Suprapubic skin (tissue), 4 donors: ENCODE measurements around the gene C14orf180. TPM values are rescaled to one million over a fixed set of nuclear protein-coding genes. Genes with fewer than 3 reads are reported as not detected.

Experiments used
- DNase-seq, 2 donors: peaks; one replicate each; pipeline ENCODE4 v3.0.0-alpha.2; 2019; ENCODE audit warnings: low spot score in 2 of 2
- H3K27ac ChIP-seq: fragments of 200-600 bp; sonication (generic); one replicate; pipeline ENCODE4 v1.5.1; 2019
- H3K27me3 ChIP-seq: fragments of 200-600 bp; sonication (generic); one replicate; pipeline ENCODE4 v1.5.1; 2019
- H3K36me3 ChIP-seq: fragments of 200-600 bp; sonication (generic); one replicate; pipeline ENCODE4 v1.5.1; 2019
- H3K4me1 ChIP-seq: fragments of 200-600 bp; sonication (generic); one replicate; pipeline ENCODE4 v1.5.1; 2019
- H3K4me3 ChIP-seq: fragments of 200-600 bp; sonication (generic); one replicate; pipeline ENCODE4 v1.5.1; 2019; ENCODE audit warnings: mild to moderate bottlenecking
- H3K9me3 ChIP-seq: fragments of 200-600 bp; sonication (generic); one replicate; pipeline ENCODE4 v1.5.1; 2019
- EP300 ChIP-seq: sonication (generic); formaldehyde crosslinking; IDR thresholded peaks from one replicate; pipeline ENCODE4 v1.6.1; 2017; ENCODE audit warnings: antibody characterized with exemption
- POLR2A ChIP-seq, 2 donors: fragments of 450-650 bp; IDR thresholded peaks; one replicate each; pipeline ENCODE4 v1.6.1; 2017; ENCODE audit warnings: antibody characterized with exemption in 2 of 2, mild to moderate bottlenecking in 2 of 2, moderate library complexity in 2 of 2
- POLR2AphosphoS5 ChIP-seq, 3 donors: sonication (generic); formaldehyde crosslinking; IDR thresholded peaks; one replicate each; pipeline ENCODE4 v1.6.1; 2017; ENCODE audit warnings: antibody characterized with exemption in 3 of 3
- WGBS: methylation state at CpG from one replicate; pipeline ENCODE4 v1.1.5; 2018; 5-methylcytosine and 5-hydroxymethylcytosine counted together
- total RNA-seq, 4 donors: library from RNA; depleted of rRNA; stranded (reverse); fragments of >200 nt; gene quantifications; one replicate each; pipeline ENCODE4 v1.1.0, GENCODE V29; 2016
- TF ChIP-seq, protein P1 (sequence below), 2 donors: fragments of 200-600 bp in 1 of 2; fragments of 450-650 bp in 1 of 2; sonication (generic) in 1 of 2; IDR thresholded peaks; one replicate each; pipeline ENCODE4 v1.5.1; 2016 to 2019; ENCODE audit warnings: antibody characterized with exemption in 2 of 2, mild to moderate bottlenecking in 1 of 2, moderate library complexity in 1 of 2

C14orf180 gene
- total RNA-seq, 4 donors from 2014 or later = 0.30 to 3.9 TPM; not detected in 2

DNA sequence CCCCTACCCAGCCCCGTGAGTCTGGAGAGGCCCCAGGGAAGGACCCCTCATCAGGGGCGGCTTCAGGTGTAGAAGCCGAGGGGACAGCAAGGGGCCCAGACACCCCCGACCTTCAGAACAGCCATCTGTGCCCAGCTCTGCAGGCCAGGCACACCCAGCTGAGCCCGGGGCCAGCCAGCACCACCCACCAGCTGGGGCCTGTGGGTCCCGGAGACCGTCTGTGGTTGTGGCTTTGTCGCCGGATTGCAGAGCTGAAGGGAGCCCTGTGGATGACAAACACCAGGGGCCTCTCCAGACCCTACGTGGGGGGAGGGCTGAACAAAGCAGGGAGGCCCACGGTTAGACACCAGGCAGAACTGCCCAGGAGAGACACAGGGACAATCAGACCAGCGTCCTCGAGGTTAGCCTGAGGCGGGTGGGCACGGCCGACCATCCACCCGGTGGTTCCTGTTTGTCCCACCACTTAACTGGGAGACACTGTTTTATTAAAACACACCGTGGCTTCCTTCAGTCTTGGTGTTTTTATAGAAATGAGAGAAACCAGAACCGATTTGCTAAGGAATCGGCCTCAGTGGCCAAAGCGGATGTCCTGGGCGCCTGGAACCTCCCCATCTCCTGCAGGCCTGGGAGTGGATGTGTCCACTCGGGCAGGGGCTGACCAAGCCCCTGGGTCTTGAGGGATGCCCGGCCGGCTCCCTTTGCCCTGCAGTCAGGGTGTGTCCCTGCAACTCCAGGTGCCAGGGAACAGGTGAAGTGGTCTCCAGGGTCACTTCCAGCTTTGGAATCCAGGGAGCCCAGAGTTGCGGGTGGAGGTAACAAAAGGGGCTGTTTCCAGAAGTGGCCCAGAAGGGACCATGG lies 10.0 kb downstream of the C14orf180 start:
- WGBS = 79% methylated on average over 22 of the region's 26 CpGs
- no peaks in the 10 kb centered on the region for H3K9me3 ChIP-seq
- no peak for DNase-seq
- TF ChIP-seq, protein P1, sequence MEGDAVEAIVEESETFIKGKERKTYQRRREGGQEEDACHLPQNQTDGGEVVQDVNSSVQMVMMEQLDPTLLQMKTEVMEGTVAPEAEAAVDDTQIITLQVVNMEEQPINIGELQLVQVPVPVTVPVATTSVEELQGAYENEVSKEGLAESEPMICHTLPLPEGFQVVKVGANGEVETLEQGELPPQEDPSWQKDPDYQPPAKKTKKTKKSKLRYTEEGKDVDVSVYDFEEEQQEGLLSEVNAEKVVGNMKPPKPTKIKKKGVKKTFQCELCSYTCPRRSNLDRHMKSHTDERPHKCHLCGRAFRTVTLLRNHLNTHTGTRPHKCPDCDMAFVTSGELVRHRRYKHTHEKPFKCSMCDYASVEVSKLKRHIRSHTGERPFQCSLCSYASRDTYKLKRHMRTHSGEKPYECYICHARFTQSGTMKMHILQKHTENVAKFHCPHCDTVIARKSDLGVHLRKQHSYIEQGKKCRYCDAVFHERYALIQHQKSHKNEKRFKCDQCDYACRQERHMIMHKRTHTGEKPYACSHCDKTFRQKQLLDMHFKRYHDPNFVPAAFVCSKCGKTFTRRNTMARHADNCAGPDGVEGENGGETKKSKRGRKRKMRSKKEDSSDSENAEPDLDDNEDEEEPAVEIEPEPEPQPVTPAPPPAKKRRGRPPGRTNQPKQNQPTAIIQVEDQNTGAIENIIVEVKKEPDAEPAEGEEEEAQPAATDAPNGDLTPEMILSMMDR (IDR thresholded peaks at IDR 0.05) = no peak
- TF ChIP-seq POLR2A (IDR thresholded peaks at IDR 0.05) (no peak), POLR2AphosphoS5 (IDR thresholded peaks at IDR 0.05) (no peak), EP300 (no peak)
- H3K4me3 ChIP-seq = no peak overlapping the region
- H3K27ac ChIP-seq = no peak overlapping the region
- peaks cover 56% of the 10 kb centered on the region for H3K27me3 ChIP-seq
- no peaks in the 10 kb centered on the region for H3K36me3 ChIP-seq
- no peaks in the 10 kb centered on the region for H3K4me1 ChIP-seq

DNA sequence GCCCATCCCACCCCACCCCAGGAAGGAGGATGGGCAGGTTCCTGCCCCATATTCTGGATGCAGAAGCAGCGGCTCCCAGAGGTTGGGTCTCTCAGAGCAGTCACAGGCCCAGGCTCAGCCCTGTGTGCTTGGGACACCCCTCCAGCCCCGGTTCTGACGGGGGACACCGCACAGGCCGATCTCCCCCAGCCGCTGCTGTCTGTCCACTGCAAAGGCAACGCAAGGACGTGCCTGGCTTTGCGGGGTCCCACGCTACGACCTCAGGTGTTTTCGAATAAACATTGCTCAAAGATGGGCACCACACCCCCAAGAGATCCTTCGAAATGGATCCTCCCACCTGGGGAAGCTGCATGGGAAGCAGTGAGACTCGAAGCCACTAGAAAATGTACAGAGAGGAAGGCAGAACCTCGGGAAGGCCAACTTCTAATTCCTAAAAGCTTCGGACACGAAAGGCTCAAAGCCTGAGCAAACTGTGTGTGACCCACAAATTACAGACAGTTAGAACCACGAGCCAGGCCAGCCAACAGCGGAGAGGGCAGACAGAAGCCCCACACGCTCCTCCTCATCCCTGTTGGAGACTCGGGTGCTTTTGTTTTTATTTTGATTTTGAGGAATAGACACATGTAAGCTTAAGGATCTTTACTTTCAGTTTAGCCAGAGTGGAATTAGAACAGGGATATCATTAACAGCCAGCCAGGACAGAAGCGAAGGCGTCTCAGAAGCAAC lies 10.8 kb downstream of the C14orf180 start:
- Histone ChIP-seq H3K9me3 (no peaks in the 10 kb centered on the region), H3K4me1 (no peaks in the 10 kb centered on the region), H3K36me3 (no peaks in the 10 kb centered on the region), H3K27me3 (peaks cover 54% of the 10 kb centered on the region), H3K27ac (no peak overlapping the region), H3K4me3 (no peak overlapping the region)
- TF ChIP-seq, protein P1 (IDR thresholded peaks at IDR 0.05) = no peak
- TF ChIP-seq POLR2AphosphoS5 (IDR thresholded peaks at IDR 0.05) (no peak), EP300 (no peak), POLR2A (IDR thresholded peaks at IDR 0.05) (no peak)
- WGBS = 82% methylated on average over 20 of the region's 23 CpGs
- DNase-seq = no peak

DNA sequence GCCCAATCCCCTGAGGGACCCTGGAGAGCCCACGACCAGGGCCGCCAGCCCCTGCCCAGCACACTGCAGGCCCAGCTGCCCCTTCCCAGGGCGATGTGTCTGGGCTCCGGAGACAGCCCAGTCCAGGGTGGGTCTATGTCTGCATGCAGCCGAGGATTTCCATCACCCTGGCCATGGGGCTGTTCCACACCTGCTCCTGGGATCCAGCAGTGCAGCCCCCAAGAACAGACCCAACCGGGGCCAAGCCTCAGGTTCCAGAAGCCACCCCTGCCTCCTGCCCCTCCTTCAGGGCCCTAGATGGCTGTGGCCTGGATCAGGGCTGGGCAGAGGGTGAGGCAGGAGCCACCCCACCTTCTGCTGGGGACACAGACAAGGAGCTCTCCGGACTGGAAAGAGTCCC lies 11.5 kb downstream of the C14orf180 start:
- Histone ChIP-seq H3K9me3 (no peaks in the 10 kb centered on the region), H3K4me1 (no peaks in the 10 kb centered on the region), H3K36me3 (no peaks in the 10 kb centered on the region), H3K4me3 (no peak overlapping the region), H3K27ac (no peak overlapping the region), H3K27me3 (peaks cover 59% of the 10 kb centered on the region)
- no peak for DNase-seq
- 60% methylated on average over 1 of the region's 7 CpGs for WGBS
- no peak for TF ChIP-seq POLR2A (IDR thresholded peaks at IDR 0.05)
- TF ChIP-seq POLR2AphosphoS5 (IDR thresholded peaks at IDR 0.05) = no peak
- TF ChIP-seq, protein P1 (IDR thresholded peaks at IDR 0.05) = no peak
- TF ChIP-seq EP300 = no peak

DNA sequence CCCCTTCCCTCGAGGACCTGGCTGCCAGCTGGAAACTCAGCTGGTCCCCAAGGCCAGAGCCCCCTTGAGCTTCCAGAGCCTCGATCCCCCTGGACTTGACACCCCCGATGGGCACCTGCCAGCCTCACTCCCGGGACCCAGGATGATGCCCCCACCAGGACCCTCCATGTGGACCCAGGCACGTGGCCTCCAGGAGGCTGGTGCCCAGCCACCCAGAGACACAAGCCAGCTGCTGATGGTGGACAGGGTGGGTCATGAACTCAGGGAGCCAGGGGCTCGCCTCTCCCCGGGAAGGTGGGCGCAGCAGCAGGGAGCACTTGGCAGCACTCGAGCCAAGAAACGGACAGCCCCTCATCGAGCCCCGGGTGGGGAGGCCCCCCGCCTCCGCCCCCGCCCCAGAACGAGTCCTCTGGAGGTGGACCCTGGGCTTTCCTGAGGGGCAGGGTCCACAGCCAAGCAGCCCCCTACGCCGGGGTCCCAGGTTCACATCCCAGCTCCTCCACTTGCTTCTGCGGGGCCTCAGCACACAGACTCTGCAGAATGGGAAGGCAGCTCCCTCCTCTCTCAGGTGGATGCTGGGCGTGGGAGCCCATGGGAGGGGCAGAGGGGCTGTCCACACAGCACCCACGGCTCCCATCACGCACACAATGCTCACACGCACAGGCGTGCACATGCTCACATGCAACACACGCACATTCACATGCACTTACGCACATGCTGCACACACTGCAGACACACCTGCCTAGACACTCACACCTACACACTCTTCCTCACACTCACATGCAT lies 12.1 kb downstream of the C14orf180 start:
- H3K4me1 ChIP-seq = no peaks in the 10 kb centered on the region
- no peaks in the 10 kb centered on the region for H3K36me3 ChIP-seq
- no peaks in the 10 kb centered on the region for H3K9me3 ChIP-seq
- no peak for TF ChIP-seq POLR2AphosphoS5 (IDR thresholded peaks at IDR 0.05)
- TF ChIP-seq POLR2A (IDR thresholded peaks at IDR 0.05) = no peak
- TF ChIP-seq EP300 = no peak
- TF ChIP-seq, protein P1 (IDR thresholded peaks at IDR 0.05) = no peak
- WGBS = 80% methylated on average over 8 of the region's 26 CpGs
- peaks cover 61% of the 10 kb centered on the region for H3K27me3 ChIP-seq
- no peak overlapping the region for H3K4me3 ChIP-seq
- no peak overlapping the region for H3K27ac ChIP-seq
- no peak for DNase-seq
